ENCODE results near the gene GJB2.

GJB2 gene

DNA sequence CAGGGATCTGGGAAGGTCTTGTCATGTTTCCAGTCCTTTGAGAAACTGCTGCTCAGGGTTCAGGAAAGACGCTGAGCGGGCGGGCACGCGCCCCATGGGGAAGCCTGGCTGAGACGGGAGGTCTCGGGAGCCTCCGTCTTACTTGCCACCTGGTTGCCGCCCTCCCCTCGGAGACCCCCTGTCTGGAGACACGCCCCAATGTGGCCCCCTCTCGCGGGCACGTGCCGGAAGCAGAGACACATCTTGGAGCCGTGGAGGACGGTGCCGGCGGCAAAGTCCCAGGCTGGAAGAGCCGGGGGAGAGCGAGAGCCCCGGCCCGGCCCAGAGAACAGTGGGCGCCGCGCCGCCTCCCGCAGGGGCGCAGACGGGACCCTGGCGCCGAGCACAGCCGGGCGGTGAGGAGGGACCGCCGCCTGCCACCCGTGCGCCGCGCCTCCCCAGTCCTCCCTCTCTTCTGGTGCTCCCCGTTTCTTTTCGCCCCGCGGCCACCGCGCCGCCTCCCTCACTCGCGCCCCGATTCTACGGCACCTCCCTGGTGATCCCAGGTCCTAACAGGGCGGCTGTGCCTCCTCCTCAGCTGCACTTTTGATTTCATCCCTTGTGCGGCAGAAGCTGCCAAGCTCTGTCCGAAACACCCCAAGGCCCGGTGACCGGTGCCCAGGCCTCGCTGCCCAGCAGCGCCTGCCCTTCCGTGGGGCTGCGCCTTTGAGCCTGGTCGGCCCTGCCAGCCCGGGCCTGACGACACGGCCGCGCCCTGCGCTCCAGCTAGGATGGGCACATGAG lies 15.5 kb downstream of the GJB2 start:
- TF ChIP-seq, protein P1, sequence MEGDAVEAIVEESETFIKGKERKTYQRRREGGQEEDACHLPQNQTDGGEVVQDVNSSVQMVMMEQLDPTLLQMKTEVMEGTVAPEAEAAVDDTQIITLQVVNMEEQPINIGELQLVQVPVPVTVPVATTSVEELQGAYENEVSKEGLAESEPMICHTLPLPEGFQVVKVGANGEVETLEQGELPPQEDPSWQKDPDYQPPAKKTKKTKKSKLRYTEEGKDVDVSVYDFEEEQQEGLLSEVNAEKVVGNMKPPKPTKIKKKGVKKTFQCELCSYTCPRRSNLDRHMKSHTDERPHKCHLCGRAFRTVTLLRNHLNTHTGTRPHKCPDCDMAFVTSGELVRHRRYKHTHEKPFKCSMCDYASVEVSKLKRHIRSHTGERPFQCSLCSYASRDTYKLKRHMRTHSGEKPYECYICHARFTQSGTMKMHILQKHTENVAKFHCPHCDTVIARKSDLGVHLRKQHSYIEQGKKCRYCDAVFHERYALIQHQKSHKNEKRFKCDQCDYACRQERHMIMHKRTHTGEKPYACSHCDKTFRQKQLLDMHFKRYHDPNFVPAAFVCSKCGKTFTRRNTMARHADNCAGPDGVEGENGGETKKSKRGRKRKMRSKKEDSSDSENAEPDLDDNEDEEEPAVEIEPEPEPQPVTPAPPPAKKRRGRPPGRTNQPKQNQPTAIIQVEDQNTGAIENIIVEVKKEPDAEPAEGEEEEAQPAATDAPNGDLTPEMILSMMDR (IDR thresholded peaks at IDR 0.05): no peak
- H2AFZ ChIP-seq: no peak overlapping the region
- no peaks in the 10 kb centered on the region for H3K9me3 ChIP-seq (ENCODE audit: control insufficient read depth, low read length)
- no peaks in the 10 kb centered on the region for H3K27me3 ChIP-seq (ENCODE audit: control insufficient read depth, insufficient read depth, low read length)
- no peak overlapping the region for H3K27ac ChIP-seq
- H3K79me2 ChIP-seq: no peaks in the 10 kb centered on the region
- H3K9ac ChIP-seq: no peak overlapping the region
- no peaks in the 10 kb centered on the region for H3K36me3 ChIP-seq (ENCODE audit: control insufficient read depth, insufficient read depth, low read length)
- H3K4me1 ChIP-seq: no peaks in the 10 kb centered on the region
- H3K4me2 ChIP-seq (ENCODE audit: low read length): no peak overlapping the region
- no peak overlapping the region for H3K4me3 ChIP-seq (ENCODE audit: low read depth, low read length)

DNA sequence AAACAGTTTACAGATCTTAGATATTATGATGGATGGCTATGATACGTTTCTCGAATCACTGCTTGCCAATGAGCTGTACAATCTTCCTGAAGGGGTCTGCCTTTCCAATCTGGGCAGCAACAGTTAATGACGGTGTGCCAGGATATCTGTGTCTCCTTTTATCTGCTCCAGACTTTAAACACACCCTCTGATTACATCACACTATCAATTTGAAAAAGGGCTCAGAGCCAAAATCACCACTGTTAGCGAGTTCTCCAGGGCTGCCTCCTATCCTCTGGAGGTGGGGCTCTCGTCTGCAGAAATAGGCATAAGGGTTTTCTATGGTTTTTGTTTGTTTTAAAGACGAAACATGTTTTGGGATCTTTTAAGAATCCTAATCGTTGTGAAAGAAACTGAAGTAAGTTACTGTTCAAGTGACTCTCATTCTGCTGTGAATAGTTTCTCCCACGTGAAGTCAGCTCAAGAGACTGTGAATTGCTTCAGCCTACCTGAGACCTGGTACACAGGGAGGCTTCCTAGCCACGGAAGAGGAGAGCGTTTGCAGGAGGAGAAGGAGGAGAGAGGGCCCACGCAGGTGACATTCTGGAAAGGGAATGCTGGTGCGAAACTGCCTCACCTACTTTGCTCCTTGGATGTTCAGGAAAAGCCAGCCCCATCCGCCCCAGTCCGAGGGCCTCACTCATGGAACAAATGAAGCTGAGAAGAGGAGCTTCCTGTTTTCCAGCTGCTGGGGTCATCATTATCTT lies 16.7 kb downstream of the GJB2 start:
- Histone ChIP-seq H3K4me2 (ENCODE audit: low read length) (no peak overlapping the region), H3K36me3 (ENCODE audit: control insufficient read depth, insufficient read depth, low read length) (no peaks in the 10 kb centered on the region), H3K27me3 (ENCODE audit: control insufficient read depth, insufficient read depth, low read length) (no peaks in the 10 kb centered on the region), H3K9me3 (ENCODE audit: control insufficient read depth, low read length) (no peaks in the 10 kb centered on the region), H2AFZ (no peak overlapping the region), H3K4me1 (no peaks in the 10 kb centered on the region), H3K9ac (no peak overlapping the region), H3K27ac (no peak overlapping the region), H3K4me3 (ENCODE audit: low read depth, low read length) (no peak overlapping the region), H3K79me2 (no peaks in the 10 kb centered on the region)
- TF ChIP-seq, protein P1 (IDR thresholded peaks at IDR 0.05): no peak

DNA sequence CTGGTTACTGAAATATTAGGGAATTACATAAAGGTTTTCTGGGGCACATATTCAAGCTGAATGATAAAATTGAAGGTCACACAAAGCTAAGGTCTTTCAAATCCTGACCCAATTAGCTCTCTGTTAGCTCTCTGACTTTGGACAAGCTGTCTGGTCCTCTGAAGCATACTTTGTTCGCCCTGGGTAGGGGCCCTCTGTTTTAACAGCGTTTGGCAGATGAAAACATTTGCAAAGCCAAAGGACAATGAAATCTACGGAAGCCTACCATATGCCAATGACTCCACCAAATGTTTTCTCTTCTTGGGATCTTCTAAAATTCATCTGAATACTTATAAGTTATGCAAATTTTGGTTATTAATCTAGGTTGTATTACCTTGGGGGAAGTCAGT lies 17.3 kb downstream of the GJB2 start:
- Histone ChIP-seq H2AFZ (no peak overlapping the region), H3K9ac (no peak overlapping the region), H3K27ac (no peak overlapping the region), H3K36me3 (ENCODE audit: control insufficient read depth, insufficient read depth, low read length) (no peaks in the 10 kb centered on the region), H3K4me3 (ENCODE audit: low read depth, low read length) (no peak overlapping the region), H3K4me1 (no peaks in the 10 kb centered on the region), H3K79me2 (no peaks in the 10 kb centered on the region), H3K4me2 (ENCODE audit: low read length) (no peak overlapping the region), H3K27me3 (ENCODE audit: control insufficient read depth, insufficient read depth, low read length) (no peaks in the 10 kb centered on the region), H3K9me3 (ENCODE audit: control insufficient read depth, low read length) (no peaks in the 10 kb centered on the region)
- TF ChIP-seq, protein P1 (IDR thresholded peaks at IDR 0.05): no peak

DNA sequence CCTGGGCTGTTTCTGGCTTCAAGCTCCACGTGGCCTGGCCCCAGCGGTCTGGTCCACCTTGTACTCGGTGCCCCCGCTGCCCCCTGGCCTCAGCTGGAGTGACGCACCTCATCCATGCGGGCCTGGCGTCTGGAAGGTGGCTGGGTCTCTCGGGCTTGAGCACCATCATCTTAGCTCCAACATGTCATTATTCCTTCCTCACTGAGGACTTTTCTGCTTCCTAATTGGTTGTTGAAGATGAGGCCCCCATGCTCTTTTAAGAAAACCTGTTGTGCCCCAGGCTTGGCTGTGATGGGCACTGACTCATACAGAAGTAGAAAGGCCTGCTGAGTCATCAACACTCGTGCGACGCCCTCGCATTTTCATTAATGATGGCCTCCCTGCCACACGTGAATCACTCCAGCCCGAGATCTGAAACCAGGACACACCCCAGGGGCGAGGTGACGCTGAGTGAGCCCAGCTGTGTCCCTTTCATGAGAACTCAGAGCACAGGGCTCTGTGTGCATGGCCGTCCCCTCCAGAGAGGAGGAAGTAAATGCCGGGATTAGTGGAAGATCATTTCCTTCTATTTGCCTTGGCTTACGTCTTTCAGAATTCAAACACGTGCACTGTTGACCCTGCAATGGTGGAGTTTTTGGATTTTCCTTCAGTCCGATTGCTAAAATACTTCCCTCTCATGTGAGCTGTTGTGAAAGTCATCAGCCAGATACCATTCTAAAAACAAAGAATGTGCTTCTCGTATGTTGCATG lies 17.9 kb downstream of the GJB2 start:
- H3K9me3 ChIP-seq (ENCODE audit: control insufficient read depth, low read length): no peaks in the 10 kb centered on the region
- H3K9ac ChIP-seq: no peak overlapping the region
- no peaks in the 10 kb centered on the region for H3K36me3 ChIP-seq (ENCODE audit: control insufficient read depth, insufficient read depth, low read length)
- H3K4me2 ChIP-seq (ENCODE audit: low read length): no peak overlapping the region
- H3K27ac ChIP-seq: no peak overlapping the region
- no peak overlapping the region for H3K4me3 ChIP-seq (ENCODE audit: low read depth, low read length)
- no peaks in the 10 kb centered on the region for H3K27me3 ChIP-seq (ENCODE audit: control insufficient read depth, insufficient read depth, low read length)
- TF ChIP-seq, protein P1 (IDR thresholded peaks at IDR 0.05): no peak
- no peak overlapping the region for H2AFZ ChIP-seq
- H3K4me1 ChIP-seq: no peaks in the 10 kb centered on the region
- H3K79me2 ChIP-seq: no peaks in the 10 kb centered on the region

Measured in parathyroid adenoma (tissue), 2 donors.